Liver (tissue), 3 donors: Measurements from ENCODE around the gene CD34.

Experiments
- FOXA1 ChIP-seq: IDR thresholded peaks from 2 replicates; pipeline ENCODE4 v1.6.1; 2016; ENCODE audit warnings: antibody characterized with exemption
- HNF4A ChIP-seq, 2 donors: conservative IDR thresholded peaks; 2 replicates each; pipeline ENCODE4 v1.6.1; 2016; ENCODE audit warnings: antibody characterized with exemption in 2 of 2, mild to moderate bottlenecking in 2 of 2
- JUND ChIP-seq, 2 donors: IDR thresholded peaks; 2 replicates each; pipeline ENCODE4 v1.6.1; 2016; ENCODE audit warnings: antibody characterized with exemption in 2 of 2
- NR2F2 ChIP-seq: IDR thresholded peaks from 2 replicates; pipeline ENCODE4 v1.6.1; 2016; ENCODE audit warnings: antibody characterized with exemption
- RAD21 ChIP-seq, 2 donors: IDR thresholded peaks; 2 replicates each; pipeline ENCODE4 v1.6.1; 2016; ENCODE audit warnings: antibody characterized with exemption in 2 of 2, mild to moderate bottlenecking in 2 of 2
- TAF1 ChIP-seq: conservative IDR thresholded peaks from 2 replicates; pipeline ENCODE4 v1.6.1; 2016; ENCODE audit warnings: antibody characterized with exemption, mild to moderate bottlenecking
- YY1 ChIP-seq: IDR thresholded peaks from 2 replicates; pipeline ENCODE4 v1.6.1; 2016; ENCODE audit warnings: antibody characterized with exemption, mild to moderate bottlenecking
- TF ChIP-seq, protein P1 (sequence below): fragments of 150-350 bp; IDR thresholded peaks from 2 replicates; pipeline ENCODE4 v1.5.1; 2017; ENCODE audit warnings: improper control_type of control experiment, low read depth, low read length; ENCODE audit not compliant: missing input control
- TF ChIP-seq, protein P2 (sequence below): IDR thresholded peaks from 2 replicates; pipeline ENCODE4 v1.6.1; 2016; ENCODE audit warnings: antibody characterized with exemption
- TF ChIP-seq, protein P3 (sequence below): IDR thresholded peaks from 2 replicates; pipeline ENCODE4 v1.6.1; 2016; ENCODE audit warnings: antibody characterized with exemption
- TF ChIP-seq, protein P4 (sequence below): IDR thresholded peaks from 2 replicates; pipeline ENCODE4 v1.6.1; 2016; ENCODE audit warnings: antibody characterized with exemption
- TF ChIP-seq, protein P5 (sequence below): IDR thresholded peaks from 2 replicates; pipeline ENCODE4 v1.6.1; 2016; ENCODE audit warnings: antibody characterized with exemption, mild to moderate bottlenecking
- donor health status: healthy.
- donor health status: healthy.

DNA sequence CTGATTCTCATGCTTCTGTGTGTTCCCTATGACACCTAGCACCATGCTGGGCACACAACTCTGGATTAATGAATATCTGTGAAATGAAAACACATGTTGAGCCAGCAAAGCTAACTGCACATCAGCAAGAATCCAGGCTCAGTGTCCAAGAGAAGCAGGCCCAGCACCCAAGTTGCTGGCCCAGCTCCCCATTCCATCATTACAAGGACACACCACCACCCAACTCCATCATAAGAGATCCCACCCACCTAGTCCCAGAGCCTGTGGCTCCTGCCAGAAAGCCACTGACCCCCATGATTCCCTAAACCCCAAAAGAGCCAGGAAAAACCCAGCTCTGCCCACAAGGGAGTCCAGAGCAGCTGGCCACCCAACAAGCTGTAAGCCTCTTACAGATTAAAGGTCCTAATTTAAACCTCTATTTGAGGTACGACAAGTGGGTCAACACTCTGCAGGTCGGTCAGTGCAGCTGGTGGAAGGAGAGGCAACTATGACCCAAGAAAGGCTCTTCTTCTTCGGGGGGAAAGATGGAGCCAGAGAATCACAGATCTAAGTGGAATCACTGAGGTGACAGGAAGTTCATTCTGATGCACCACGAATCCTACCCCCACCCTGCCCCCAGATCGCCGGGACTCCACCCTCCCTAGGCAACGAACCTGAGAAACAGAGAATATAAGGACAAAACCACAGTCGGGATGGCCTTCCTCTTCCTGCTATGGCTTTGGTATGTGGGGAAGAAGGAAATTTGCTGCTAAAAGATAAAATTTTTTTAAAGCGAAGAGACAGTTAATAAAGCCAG, 58.2 kb downstream of the CD34 start:
- TF ChIP-seq, protein P1, sequence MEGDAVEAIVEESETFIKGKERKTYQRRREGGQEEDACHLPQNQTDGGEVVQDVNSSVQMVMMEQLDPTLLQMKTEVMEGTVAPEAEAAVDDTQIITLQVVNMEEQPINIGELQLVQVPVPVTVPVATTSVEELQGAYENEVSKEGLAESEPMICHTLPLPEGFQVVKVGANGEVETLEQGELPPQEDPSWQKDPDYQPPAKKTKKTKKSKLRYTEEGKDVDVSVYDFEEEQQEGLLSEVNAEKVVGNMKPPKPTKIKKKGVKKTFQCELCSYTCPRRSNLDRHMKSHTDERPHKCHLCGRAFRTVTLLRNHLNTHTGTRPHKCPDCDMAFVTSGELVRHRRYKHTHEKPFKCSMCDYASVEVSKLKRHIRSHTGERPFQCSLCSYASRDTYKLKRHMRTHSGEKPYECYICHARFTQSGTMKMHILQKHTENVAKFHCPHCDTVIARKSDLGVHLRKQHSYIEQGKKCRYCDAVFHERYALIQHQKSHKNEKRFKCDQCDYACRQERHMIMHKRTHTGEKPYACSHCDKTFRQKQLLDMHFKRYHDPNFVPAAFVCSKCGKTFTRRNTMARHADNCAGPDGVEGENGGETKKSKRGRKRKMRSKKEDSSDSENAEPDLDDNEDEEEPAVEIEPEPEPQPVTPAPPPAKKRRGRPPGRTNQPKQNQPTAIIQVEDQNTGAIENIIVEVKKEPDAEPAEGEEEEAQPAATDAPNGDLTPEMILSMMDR = no peak
- TF ChIP-seq, protein P2, sequence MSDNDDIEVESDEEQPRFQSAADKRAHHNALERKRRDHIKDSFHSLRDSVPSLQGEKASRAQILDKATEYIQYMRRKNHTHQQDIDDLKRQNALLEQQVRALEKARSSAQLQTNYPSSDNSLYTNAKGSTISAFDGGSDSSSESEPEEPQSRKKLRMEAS = no peak
- TF ChIP-seq NR2F2 (no peak), YY1 (no peak), JUND (IDR thresholded peaks at IDR 0.05) (no peak), RAD21 (IDR thresholded peaks at IDR 0.05) (no peak), TAF1 (no peak), FOXA1 (no peak), HNF4A (conservative IDR thresholded peaks at IDR 0.05) (no peak)
- TF ChIP-seq, protein P3, sequence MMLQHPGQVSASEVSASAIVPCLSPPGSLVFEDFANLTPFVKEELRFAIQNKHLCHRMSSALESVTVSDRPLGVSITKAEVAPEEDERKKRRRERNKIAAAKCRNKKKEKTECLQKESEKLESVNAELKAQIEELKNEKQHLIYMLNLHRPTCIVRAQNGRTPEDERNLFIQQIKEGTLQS = no peak
- TF ChIP-seq, protein P4, sequence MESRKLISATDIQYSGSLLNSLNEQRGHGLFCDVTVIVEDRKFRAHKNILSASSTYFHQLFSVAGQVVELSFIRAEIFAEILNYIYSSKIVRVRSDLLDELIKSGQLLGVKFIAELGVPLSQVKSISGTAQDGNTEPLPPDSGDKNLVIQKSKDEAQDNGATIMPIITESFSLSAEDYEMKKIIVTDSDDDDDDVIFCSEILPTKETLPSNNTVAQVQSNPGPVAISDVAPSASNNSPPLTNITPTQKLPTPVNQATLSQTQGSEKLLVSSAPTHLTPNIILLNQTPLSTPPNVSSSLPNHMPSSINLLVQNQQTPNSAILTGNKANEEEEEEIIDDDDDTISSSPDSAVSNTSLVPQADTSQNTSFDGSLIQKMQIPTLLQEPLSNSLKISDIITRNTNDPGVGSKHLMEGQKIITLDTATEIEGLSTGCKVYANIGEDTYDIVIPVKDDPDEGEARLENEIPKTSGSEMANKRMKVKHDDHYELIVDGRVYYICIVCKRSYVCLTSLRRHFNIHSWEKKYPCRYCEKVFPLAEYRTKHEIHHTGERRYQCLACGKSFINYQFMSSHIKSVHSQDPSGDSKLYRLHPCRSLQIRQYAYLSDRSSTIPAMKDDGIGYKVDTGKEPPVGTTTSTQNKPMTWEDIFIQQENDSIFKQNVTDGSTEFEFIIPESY = no peak
- TF ChIP-seq, protein P5, sequence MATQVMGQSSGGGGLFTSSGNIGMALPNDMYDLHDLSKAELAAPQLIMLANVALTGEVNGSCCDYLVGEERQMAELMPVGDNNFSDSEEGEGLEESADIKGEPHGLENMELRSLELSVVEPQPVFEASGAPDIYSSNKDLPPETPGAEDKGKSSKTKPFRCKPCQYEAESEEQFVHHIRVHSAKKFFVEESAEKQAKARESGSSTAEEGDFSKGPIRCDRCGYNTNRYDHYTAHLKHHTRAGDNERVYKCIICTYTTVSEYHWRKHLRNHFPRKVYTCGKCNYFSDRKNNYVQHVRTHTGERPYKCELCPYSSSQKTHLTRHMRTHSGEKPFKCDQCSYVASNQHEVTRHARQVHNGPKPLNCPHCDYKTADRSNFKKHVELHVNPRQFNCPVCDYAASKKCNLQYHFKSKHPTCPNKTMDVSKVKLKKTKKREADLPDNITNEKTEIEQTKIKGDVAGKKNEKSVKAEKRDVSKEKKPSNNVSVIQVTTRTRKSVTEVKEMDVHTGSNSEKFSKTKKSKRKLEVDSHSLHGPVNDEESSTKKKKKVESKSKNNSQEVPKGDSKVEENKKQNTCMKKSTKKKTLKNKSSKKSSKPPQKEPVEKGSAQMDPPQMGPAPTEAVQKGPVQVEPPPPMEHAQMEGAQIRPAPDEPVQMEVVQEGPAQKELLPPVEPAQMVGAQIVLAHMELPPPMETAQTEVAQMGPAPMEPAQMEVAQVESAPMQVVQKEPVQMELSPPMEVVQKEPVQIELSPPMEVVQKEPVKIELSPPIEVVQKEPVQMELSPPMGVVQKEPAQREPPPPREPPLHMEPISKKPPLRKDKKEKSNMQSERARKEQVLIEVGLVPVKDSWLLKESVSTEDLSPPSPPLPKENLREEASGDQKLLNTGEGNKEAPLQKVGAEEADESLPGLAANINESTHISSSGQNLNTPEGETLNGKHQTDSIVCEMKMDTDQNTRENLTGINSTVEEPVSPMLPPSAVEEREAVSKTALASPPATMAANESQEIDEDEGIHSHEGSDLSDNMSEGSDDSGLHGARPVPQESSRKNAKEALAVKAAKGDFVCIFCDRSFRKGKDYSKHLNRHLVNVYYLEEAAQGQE = no peak
